Natural killer cell (primary cell): ENCODE measurements around the gene FSTL4. TPM values are rescaled to one million over a fixed set of nuclear protein-coding genes. Genes with fewer than 3 reads are reported as not detected.

Experiments used
- ATAC-seq, 3 donors: fragments of 150-1000 bp in 2 of 3; fragments of 200-7000 bp in 1 of 3; cut with Tn5 transposase; 1 replicate in 1 of 3; 2 replicates in 2 of 3; pipeline ENCODE4 v1.10.0; 2021; ENCODE audit warnings: mild to moderate bottlenecking in 2 of 3, moderate library complexity in 2 of 3
- DNase-seq, 2 donors: peaks; one replicate each; pipeline versions ENCODE4 v3.0.0 to v3.0.0-alpha.2; 2013 to 2021; ENCODE audit warnings: mixed read lengths in 1 of 2
- H3K27ac ChIP-seq: one replicate; pipeline ENCODE4 v1.5.1; 2013; ENCODE audit warnings: mild to moderate bottlenecking, low read length
- H3K27me3 ChIP-seq: one replicate; pipeline ENCODE4 v1.6.1; 2013; ENCODE audit warnings: low read length; ENCODE audit not compliant: control insufficient read depth, insufficient read depth
- H3K36me3 ChIP-seq: one replicate; pipeline ENCODE4 v1.6.1; 2013; ENCODE audit warnings: low read length; ENCODE audit not compliant: control insufficient read depth, insufficient read depth
- H3K4me1 ChIP-seq: one replicate; pipeline ENCODE4 v1.6.1; 2013; ENCODE audit warnings: low read length; ENCODE audit not compliant: control insufficient read depth, insufficient read depth
- H3K4me3 ChIP-seq: one replicate; pipeline ENCODE4 v1.5.1; 2013; ENCODE audit warnings: low read length
- H3K9me3 ChIP-seq: one replicate; pipeline ENCODE4 v1.6.1; 2013; ENCODE audit warnings: low read length; ENCODE audit not compliant: control insufficient read depth, insufficient read depth
- H3K27ac Mint-ChIP-seq, 2 donors: one replicate each; pipeline ENCODE4 v1.8.0; 2022; ENCODE audit warnings: mild to moderate bottlenecking in 2 of 2, mixed read lengths in 2 of 2, moderate library complexity in 1 of 2
- H3K27me3 Mint-ChIP-seq, 2 donors: one replicate each; pipeline ENCODE4 v1.8.0; 2022; ENCODE audit warnings: low read depth in 2 of 2, mixed read lengths in 2 of 2
- H3K36me3 Mint-ChIP-seq: one replicate; pipeline ENCODE4 v1.8.0; 2022; ENCODE audit warnings: mixed read lengths
- H3K4me1 Mint-ChIP-seq, 2 donors: one replicate each; pipeline ENCODE4 v1.8.0; 2022; ENCODE audit warnings: mixed read lengths in 2 of 2
- H3K4me3 Mint-ChIP-seq: one replicate; pipeline ENCODE4 v1.8.0; 2022; ENCODE audit warnings: mild to moderate bottlenecking, moderate library complexity, mixed read lengths
- H3K9me3 Mint-ChIP-seq, 2 donors: one replicate each; pipeline ENCODE4 v1.8.0; 2022; ENCODE audit warnings: mixed read lengths in 2 of 2
- CTCF ChIP-seq: fragments of 200-600 bp; IDR thresholded peaks from one replicate; pipeline ENCODE4 v1.8.0; 2022; ENCODE audit warnings: antibody characterized with exemption
- WGBS: methylation state at CpG from one replicate; pipeline ENCODE4 v1.1.7; 2013; ENCODE audit warnings: missing lambda C conversion rate; ENCODE audit not compliant: insufficient coverage; 5-methylcytosine and 5-hydroxymethylcytosine counted together
- intact Hi-C: fragments of 100-400 bp; cut with micrococcal nuclease; formaldehyde crosslinking; loops from one replicate; pipeline ENCODE4 v1.14.2; 2022
- total RNA-seq, 4 donors: library from RNA; stranded (reverse); fragments of 120-200 nt in 1 of 4; gene quantifications; one replicate each; pipeline versions ENCODE4 v1.2.3 to v1.2.4, GENCODE V29; 2013 to 2022

The FSTL4 gene
- total RNA-seq, 3 donors from 2014 or later (not counting 1 experiment from before 2014, with no cell fraction given): 0.11 to 0.75 (median 0.55) TPM

GRCh38 chr5:133605323-133605722, 7.0 kb downstream of the FSTL4 start:
- H3K36me3 Mint-ChIP-seq: no peaks in the 10 kb centered on the region
- Histone ChIP-seq H3K4me1 (no peaks in the 10 kb centered on the region), H3K9me3 (no peaks in the 10 kb centered on the region), H3K36me3 (no peaks in the 10 kb centered on the region), H3K27ac (no peak overlapping the region), H3K27me3 (peaks cover 15% of the 10 kb centered on the region), H3K4me3 (no peak overlapping the region)
- H3K27ac Mint-ChIP-seq: no peak overlapping the region
- no peak for ATAC-seq
- no peaks in the 10 kb centered on the region for H3K4me1 Mint-ChIP-seq
- intact Hi-C loops: no loop called here
- DNase-seq: no peak
- no peak for TF ChIP-seq CTCF
- no peaks in the 10 kb centered on the region for H3K9me3 Mint-ChIP-seq
- H3K4me3 Mint-ChIP-seq: no peak overlapping the region
- H3K27me3 Mint-ChIP-seq: peaks cover 26 to 43% of the 10 kb centered on the region in 2 donors

GRCh38 chr5:133603711-133604110, 8.6 kb downstream of the FSTL4 start:
- Histone ChIP-seq H3K36me3 (no peaks in the 10 kb centered on the region), H3K4me1 (no peaks in the 10 kb centered on the region), H3K27ac (no peak overlapping the region), H3K9me3 (no peaks in the 10 kb centered on the region), H3K27me3 (peaks cover 6% of the 10 kb centered on the region), H3K4me3 (no peak overlapping the region)
- DNase-seq: no peak
- Mint-ChIP-seq H3K27ac (no peak overlapping the region), H3K9me3 (no peaks in the 10 kb centered on the region), H3K4me1 (no peaks in the 10 kb centered on the region), H3K36me3 (no peaks in the 10 kb centered on the region), H3K4me3 (no peak overlapping the region), H3K27me3 (peaks cover 11 to 27% of the 10 kb centered on the region in 2 donors)
- 87% methylated on average over 6 of the region's 6 CpGs for WGBS
- no peak for TF ChIP-seq CTCF
- no peak for ATAC-seq
- intact Hi-C loops: no loop called here

- no peaks in the 10 kb centered on the region for H3K4me1 Mint-ChIP-seq
- Histone ChIP-seq H3K36me3 (no peaks in the 10 kb centered on the region), H3K4me1 (no peaks in the 10 kb centered on the region), H3K4me3 (no peak overlapping the region), H3K9me3 (no peaks in the 10 kb centered on the region), H3K27ac (no peak overlapping the region), H3K27me3 (peaks cover 4% of the 10 kb centered on the region)
- H3K4me3 Mint-ChIP-seq: no peak overlapping the region
- no peak for DNase-seq
- H3K9me3 Mint-ChIP-seq: no peaks in the 10 kb centered on the region
- 24% methylated on average over 2 of the region's 2 CpGs for WGBS
- no peaks in the 10 kb centered on the region for H3K36me3 Mint-ChIP-seq
- peaks cover 11 to 22% of the 10 kb centered on the region in 2 donors for H3K27me3 Mint-ChIP-seq
- TF ChIP-seq CTCF: no peak
- intact Hi-C loops: no loop called here
- H3K27ac Mint-ChIP-seq: no peak overlapping the region
- ATAC-seq: no peak
These were observed 9.4 kb downstream of the FSTL4 start for GRCh38 chr5:133602835-133603380.

- no peaks in the 10 kb centered on the region for H3K36me3 Mint-ChIP-seq
- Histone ChIP-seq H3K27ac (no peak overlapping the region), H3K36me3 (no peaks in the 10 kb centered on the region), H3K9me3 (no peaks in the 10 kb centered on the region), H3K27me3 (peaks cover 4% of the 10 kb centered on the region), H3K4me1 (no peaks in the 10 kb centered on the region), H3K4me3 (no peak overlapping the region)
- no peak overlapping the region for H3K4me3 Mint-ChIP-seq
- intact Hi-C loops: no loop called here
- 78% methylated on average over 5 of the region's 6 CpGs for WGBS
- no peaks in the 10 kb centered on the region for H3K4me1 Mint-ChIP-seq
- TF ChIP-seq CTCF: no peak
- no peak for DNase-seq
- no peak overlapping the region for H3K27ac Mint-ChIP-seq
- no peak for ATAC-seq
- H3K9me3 Mint-ChIP-seq: no peaks in the 10 kb centered on the region
- H3K27me3 Mint-ChIP-seq: peaks cover 8 to 22% of the 10 kb centered on the region in 2 donors
These were observed 12.7 kb downstream of the FSTL4 start for GRCh38 chr5:133599600-133599999.
